ENCODE results near the gene CACNB4. TPM values are rescaled to one million over a fixed set of nuclear protein-coding genes. Genes with fewer than 3 reads are reported as not detected.

CACNB4 gene
- total RNA-seq, 1 donor, result 4.3 TPM

GRCh38 chr2:152047824-152048471 is 50.9 kb downstream of the CACNB4 start:
- DNase-seq (ENCODE audit: insufficient read length, low spot score, missing footprints), result no peak
- peak; percentile 37 for TF ChIP-seq CTCF (IDR thresholded peaks at IDR 0.05; ENCODE audit: extremely low read depth, low read depth, low read length)

GRCh38 chr2:152046940-152047339 is 51.9 kb downstream of the CACNB4 start:
- Histone ChIP-seq H3K27me3 (ENCODE audit: insufficient read depth, low read length) (peaks cover 92% of the 10 kb centered on the region), H3K4me2 (ENCODE audit: insufficient read depth, low read length) (no peak overlapping the region), H2AFZ (ENCODE audit: low read length) (no peak overlapping the region), H3K4me1 (ENCODE audit: insufficient read depth, low read length) (no peaks in the 10 kb centered on the region), H3K4me3 (ENCODE audit: insufficient read depth, low read length) (no peak overlapping the region), H3K27ac (ENCODE audit: low read depth, low read length) (no peak overlapping the region), H4K20me1 (ENCODE audit: insufficient read depth, low read length) (peaks cover 2% of the 10 kb centered on the region), H3K79me2 (ENCODE audit: insufficient read depth, low read length) (no peaks in the 10 kb centered on the region), H3K9me3 (ENCODE audit: low read depth, low read length) (no peaks in the 10 kb centered on the region), H3K36me3 (ENCODE audit: insufficient read depth, low read length) (no peaks in the 10 kb centered on the region)
- TF ChIP-seq CTCF (IDR thresholded peaks at IDR 0.05; ENCODE audit: extremely low read depth, low read depth, low read length), result no peak
- no peak for DNase-seq (ENCODE audit: insufficient read length, low spot score, missing footprints)

More at GRCh38 chr2:152047824-152048471, 50.9 kb downstream of the CACNB4 start:
- Histone ChIP-seq H4K20me1 (ENCODE audit: insufficient read depth, low read length) (peaks cover 2% of the 10 kb centered on the region), H3K36me3 (ENCODE audit: insufficient read depth, low read length) (no peaks in the 10 kb centered on the region), H3K9me3 (ENCODE audit: low read depth, low read length) (no peaks in the 10 kb centered on the region), H3K4me1 (ENCODE audit: insufficient read depth, low read length) (no peaks in the 10 kb centered on the region), H3K79me2 (ENCODE audit: insufficient read depth, low read length) (no peaks in the 10 kb centered on the region), H3K27me3 (ENCODE audit: insufficient read depth, low read length) (peaks cover 89% of the 10 kb centered on the region), H3K27ac (ENCODE audit: low read depth, low read length) (no peak overlapping the region), H2AFZ (ENCODE audit: low read length) (no peak overlapping the region), H3K4me3 (ENCODE audit: insufficient read depth, low read length) (no peak overlapping the region), H3K4me2 (ENCODE audit: insufficient read depth, low read length) (no peak overlapping the region)

GRCh38 chr2:152042636-152043615 is 55.9 kb downstream of the CACNB4 start:
- Histone ChIP-seq H3K4me1 (ENCODE audit: insufficient read depth, low read length) (no peaks in the 10 kb centered on the region), H3K79me2 (ENCODE audit: insufficient read depth, low read length) (no peaks in the 10 kb centered on the region), H3K36me3 (ENCODE audit: insufficient read depth, low read length) (no peaks in the 10 kb centered on the region), H3K9me3 (ENCODE audit: low read depth, low read length) (no peaks in the 10 kb centered on the region), H4K20me1 (ENCODE audit: insufficient read depth, low read length) (no peaks in the 10 kb centered on the region), H3K27ac (ENCODE audit: low read depth, low read length) (no peak overlapping the region), H3K4me3 (ENCODE audit: insufficient read depth, low read length) (no peak overlapping the region), H2AFZ (ENCODE audit: low read length) (no peak overlapping the region), H3K27me3 (ENCODE audit: insufficient read depth, low read length) (peaks cover 52% of the 10 kb centered on the region), H3K4me2 (ENCODE audit: insufficient read depth, low read length) (no peak overlapping the region)
- no peak for TF ChIP-seq CTCF (IDR thresholded peaks at IDR 0.05; ENCODE audit: extremely low read depth, low read depth, low read length)
- DNase-seq (ENCODE audit: insufficient read length, low spot score, missing footprints), result no peak

GRCh38 chr2:152038441-152038958 is 60.3 kb downstream of the CACNB4 start:
- H2AFZ ChIP-seq (ENCODE audit: low read length), result peak overlapping the region; percentile 4
- DNase-seq (ENCODE audit: insufficient read length, low spot score, missing footprints), result no peak

More at GRCh38 chr2:152038441-152038958, 60.3 kb downstream of the CACNB4 start:
- Histone ChIP-seq H3K9me3 (ENCODE audit: low read depth, low read length) (no peaks in the 10 kb centered on the region), H3K4me2 (ENCODE audit: insufficient read depth, low read length) (no peak overlapping the region), H3K79me2 (ENCODE audit: insufficient read depth, low read length) (no peaks in the 10 kb centered on the region), H4K20me1 (ENCODE audit: insufficient read depth, low read length) (no peaks in the 10 kb centered on the region), H3K27ac (ENCODE audit: low read depth, low read length) (no peak overlapping the region), H3K36me3 (ENCODE audit: insufficient read depth, low read length) (no peaks in the 10 kb centered on the region), H3K4me3 (ENCODE audit: insufficient read depth, low read length) (no peak overlapping the region), H3K4me1 (ENCODE audit: insufficient read depth, low read length) (no peaks in the 10 kb centered on the region), H3K27me3 (ENCODE audit: insufficient read depth, low read length) (peaks cover 27% of the 10 kb centered on the region)
- no peak for TF ChIP-seq CTCF (IDR thresholded peaks at IDR 0.05; ENCODE audit: extremely low read depth, low read depth, low read length)
